ENCODE data around the gene LRRC4B. TPM values are rescaled to one million over a fixed set of nuclear protein-coding genes. Genes with fewer than 3 reads are reported as not detected.

The LRRC4B gene
- total RNA-seq, 1 donor from 2014 or later = 9.3 TPM

DNA sequence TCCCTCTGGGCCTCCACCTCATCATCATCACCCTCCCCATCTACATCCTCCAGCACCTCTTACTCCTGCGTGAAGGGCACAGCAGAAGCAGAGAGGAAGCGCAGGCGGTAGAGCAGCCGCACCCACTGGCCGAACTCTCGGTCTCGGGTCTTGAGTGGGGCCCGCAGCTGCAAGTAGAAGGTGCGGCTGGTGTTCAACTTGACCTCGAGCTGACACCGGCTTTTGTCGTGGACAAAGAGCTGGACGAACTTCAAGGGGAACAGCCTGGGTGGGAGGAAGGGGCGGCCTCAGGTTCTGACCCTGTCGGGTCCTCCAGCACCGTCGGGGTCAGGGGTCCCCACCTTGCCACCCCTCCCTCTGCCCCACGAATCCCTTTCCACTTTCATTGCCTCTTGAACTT is 100.7 kb downstream of the LRRC4B start:
- DNase-seq (ENCODE audit: low read depth) = no peak
- Histone ChIP-seq H3K27me3 (ENCODE audit: control insufficient read depth, insufficient read depth, low read length) (peaks cover 6% of the 10 kb centered on the region), H3K4me3 (ENCODE audit: low read depth, low read length) (no peak overlapping the region), H3K36me3 (ENCODE audit: control insufficient read depth, insufficient read depth, low read length) (no peaks in the 10 kb centered on the region)
- TF ChIP-seq, protein P1, sequence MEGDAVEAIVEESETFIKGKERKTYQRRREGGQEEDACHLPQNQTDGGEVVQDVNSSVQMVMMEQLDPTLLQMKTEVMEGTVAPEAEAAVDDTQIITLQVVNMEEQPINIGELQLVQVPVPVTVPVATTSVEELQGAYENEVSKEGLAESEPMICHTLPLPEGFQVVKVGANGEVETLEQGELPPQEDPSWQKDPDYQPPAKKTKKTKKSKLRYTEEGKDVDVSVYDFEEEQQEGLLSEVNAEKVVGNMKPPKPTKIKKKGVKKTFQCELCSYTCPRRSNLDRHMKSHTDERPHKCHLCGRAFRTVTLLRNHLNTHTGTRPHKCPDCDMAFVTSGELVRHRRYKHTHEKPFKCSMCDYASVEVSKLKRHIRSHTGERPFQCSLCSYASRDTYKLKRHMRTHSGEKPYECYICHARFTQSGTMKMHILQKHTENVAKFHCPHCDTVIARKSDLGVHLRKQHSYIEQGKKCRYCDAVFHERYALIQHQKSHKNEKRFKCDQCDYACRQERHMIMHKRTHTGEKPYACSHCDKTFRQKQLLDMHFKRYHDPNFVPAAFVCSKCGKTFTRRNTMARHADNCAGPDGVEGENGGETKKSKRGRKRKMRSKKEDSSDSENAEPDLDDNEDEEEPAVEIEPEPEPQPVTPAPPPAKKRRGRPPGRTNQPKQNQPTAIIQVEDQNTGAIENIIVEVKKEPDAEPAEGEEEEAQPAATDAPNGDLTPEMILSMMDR (IDR thresholded peaks at IDR 0.05; ENCODE audit: insufficient read depth, low read length, poor library complexity, severe bottlenecking) = no peak

Other genes starting within 250 kb of the LRRC4B start
- gene KCNC3, start 239.1 kb downstream of the LRRC4B start, total RNA-seq = 0.46 and 0.55 TPM in 2 replicates
- gene NAPSA, start 202.8 kb downstream of the LRRC4B start, total RNA-seq = 1.7 and 1.8 TPM in 2 replicates
- gene NR1H2, start 192.0 kb downstream of the LRRC4B start, total RNA-seq = 73.4 and 86.5 TPM in 2 replicates
- gene POLD1, start 184.1 kb downstream of the LRRC4B start, total RNA-seq = 25.5 and 30.3 TPM in 2 replicates
- gene SPIB, start 149.5 kb downstream of the LRRC4B start, total RNA-seq = not detected in 2 replicates
- gene MYBPC2, start 135.5 kb downstream of the LRRC4B start, total RNA-seq = 0.21 TPM in 1 of 2 replicates, not detected in the other
- 256 and 274 TPM in 2 replicates for gene EMC10, start 91.9 kb downstream of the LRRC4B start, total RNA-seq
- gene GARIN5A, start 91.6 kb downstream of the LRRC4B start, total RNA-seq = 8.5 and 9.9 TPM in 2 replicates
- gene JOSD2, start 57.2 kb downstream of the LRRC4B start, total RNA-seq = 26.7 and 26.8 TPM in 2 replicates
- gene ASPDH, start 54.5 kb downstream of the LRRC4B start, total RNA-seq = not detected in 2 replicates
- gene SYT3, start 71.4 kb upstream of the LRRC4B start, total RNA-seq = 0.29 and 0.55 TPM in 2 replicates
- gene C19orf81, start 81.0 kb upstream of the LRRC4B start, total RNA-seq = 4.4 and 16.5 TPM in 2 replicates
- gene SHANK1, start 151.4 kb upstream of the LRRC4B start, total RNA-seq = 1.2 and 1.6 TPM in 2 replicates
- 6.0 and 12.4 TPM in 2 replicates for gene CLEC11A, start 154.9 kb upstream of the LRRC4B start, total RNA-seq
- not detected in 2 replicates for gene GPR32, start 202.0 kb upstream of the LRRC4B start, total RNA-seq
- gene ACP4, start 222.0 kb upstream of the LRRC4B start, total RNA-seq = not detected in 2 replicates